Tibial nerve (tissue), 4 donors: Measurements from ENCODE around the gene GUCD1.

ENCODE experiments used
- EP300 ChIP-seq, 2 donors: sonication (generic); formaldehyde crosslinking; IDR thresholded peaks; one replicate each; pipeline ENCODE4 v1.6.1; 2017; ENCODE audit warnings: antibody characterized with exemption in 2 of 2, mild to moderate bottlenecking in 1 of 2
- POLR2A ChIP-seq, 2 donors: fragments of 450-650 bp; IDR thresholded peaks; one replicate each; pipeline ENCODE4 v1.6.1; 2017; ENCODE audit warnings: antibody characterized with exemption in 2 of 2, mild to moderate bottlenecking in 2 of 2, moderate library complexity in 2 of 2
- TF ChIP-seq, protein P1 (sequence below), 5 experiments: fragments of 200-600 bp in 3 of 5; fragments of 450-650 bp in 2 of 5; sonication (generic) in 3 of 5; IDR thresholded peaks; one replicate each; pipeline ENCODE4 v1.5.1; 2016 to 2019; ENCODE audit warnings: antibody characterized with exemption in 5 of 5, mild to moderate bottlenecking in 3 of 5, moderate library complexity in 2 of 5

GRCh38 chr22:24580276-24580675, 25.3 kb upstream of the GUCD1 start:
- TF ChIP-seq, protein P1, sequence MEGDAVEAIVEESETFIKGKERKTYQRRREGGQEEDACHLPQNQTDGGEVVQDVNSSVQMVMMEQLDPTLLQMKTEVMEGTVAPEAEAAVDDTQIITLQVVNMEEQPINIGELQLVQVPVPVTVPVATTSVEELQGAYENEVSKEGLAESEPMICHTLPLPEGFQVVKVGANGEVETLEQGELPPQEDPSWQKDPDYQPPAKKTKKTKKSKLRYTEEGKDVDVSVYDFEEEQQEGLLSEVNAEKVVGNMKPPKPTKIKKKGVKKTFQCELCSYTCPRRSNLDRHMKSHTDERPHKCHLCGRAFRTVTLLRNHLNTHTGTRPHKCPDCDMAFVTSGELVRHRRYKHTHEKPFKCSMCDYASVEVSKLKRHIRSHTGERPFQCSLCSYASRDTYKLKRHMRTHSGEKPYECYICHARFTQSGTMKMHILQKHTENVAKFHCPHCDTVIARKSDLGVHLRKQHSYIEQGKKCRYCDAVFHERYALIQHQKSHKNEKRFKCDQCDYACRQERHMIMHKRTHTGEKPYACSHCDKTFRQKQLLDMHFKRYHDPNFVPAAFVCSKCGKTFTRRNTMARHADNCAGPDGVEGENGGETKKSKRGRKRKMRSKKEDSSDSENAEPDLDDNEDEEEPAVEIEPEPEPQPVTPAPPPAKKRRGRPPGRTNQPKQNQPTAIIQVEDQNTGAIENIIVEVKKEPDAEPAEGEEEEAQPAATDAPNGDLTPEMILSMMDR (IDR thresholded peaks at IDR 0.05), result no peak
- TF ChIP-seq POLR2A (IDR thresholded peaks at IDR 0.05), result no peak
- TF ChIP-seq EP300 (IDR thresholded peaks at IDR 0.05), result no peak
